AG09309 (cell line): ENCODE data around the gene KRT35.

Experiments
- DNase-seq: peaks from one replicate; pipeline ENCODE4 v3.0.0-alpha.2; 2010; ENCODE audit warnings: low read depth
- H3K4me3 ChIP-seq: 2 replicates; pipeline ENCODE4 v1.5.1; 2011; ENCODE audit warnings: mild to moderate bottlenecking, low read depth, low read length, moderate library complexity; ENCODE audit not compliant: control insufficient read depth
- CTCF ChIP-seq: IDR thresholded peaks from 2 replicates; pipeline ENCODE4 v1.5.1; 2011; ENCODE audit warnings: mild to moderate bottlenecking, low read depth, low read length, inconsistent platforms; ENCODE audit not compliant: insufficient read depth, control insufficient read depth; ENCODE audit errors: missing control alignments

KRT35 gene

GRCh38 chr17:41466988-41467387 lies 14.0 kb downstream of the KRT35 start, which contains the start of gene KRT32:
Gene KRT32 (minus strand): TSS chr17:41467386. CDS start chr17:41467325, 61 bp downstream.
- DNase-seq: no peak
- TF ChIP-seq CTCF: no peak
- no peak within 1 kb of the TSS for H3K4me3 ChIP-seq

GRCh38 chr17:41464682-41465081 lies 16.3 kb downstream of the KRT35 start:
- DNase-seq: peak; percentile 89
- H3K4me3 ChIP-seq: no peak overlapping the region
- TF ChIP-seq CTCF: no peak

DNA sequence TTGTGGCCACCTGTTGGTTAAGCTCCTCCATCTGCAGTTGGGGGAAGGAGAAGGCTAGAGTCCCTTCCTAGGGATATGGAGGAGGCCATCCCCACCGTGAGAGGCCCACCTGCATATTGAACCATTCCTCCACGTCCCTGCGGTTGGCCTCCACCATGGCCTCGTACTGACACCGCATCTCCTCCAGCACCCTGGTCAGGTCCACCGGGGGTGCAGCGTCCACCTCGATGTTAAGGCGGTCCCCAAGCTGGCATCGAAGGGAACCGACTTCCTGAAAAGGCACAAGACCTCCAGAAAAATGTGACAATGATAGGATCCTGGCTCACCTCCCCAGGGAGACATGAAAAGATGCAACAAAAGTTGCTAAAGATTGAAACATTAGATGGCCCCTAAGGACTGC lies 16.8 kb downstream of the KRT35 start:
- H3K4me3 ChIP-seq: no peak overlapping the region
- TF ChIP-seq CTCF: no peak
- no peak for DNase-seq

- no peak overlapping the region for H3K4me3 ChIP-seq
- DNase-seq: no peak
- no peak for TF ChIP-seq CTCF
Observed at GRCh38 chr17:41463746-41464145, 17.2 kb downstream of the KRT35 start.

DNA sequence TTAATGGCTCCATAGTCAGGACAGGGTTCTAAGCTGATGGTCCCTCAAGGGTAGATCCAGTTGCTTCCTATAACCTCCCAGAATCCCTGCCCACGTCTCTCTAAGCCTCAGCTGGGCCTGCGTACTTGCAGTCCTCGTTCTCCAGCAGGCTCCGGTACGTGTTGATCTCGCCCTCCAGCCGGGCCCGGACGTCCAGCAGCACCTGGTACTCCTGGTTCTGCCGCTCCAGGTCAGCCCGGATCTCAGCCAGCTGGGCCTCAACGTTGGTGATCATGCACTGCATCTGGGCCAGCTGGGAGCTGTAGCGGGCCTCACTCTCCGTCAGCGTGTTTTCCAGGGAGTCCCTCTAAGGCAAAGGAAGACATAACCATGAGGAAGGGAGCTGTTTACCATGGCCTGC lies 18.2 kb downstream of the KRT35 start:
- H3K4me3 ChIP-seq: no peak overlapping the region
- no peak for DNase-seq
- no peak for TF ChIP-seq CTCF

DNA sequence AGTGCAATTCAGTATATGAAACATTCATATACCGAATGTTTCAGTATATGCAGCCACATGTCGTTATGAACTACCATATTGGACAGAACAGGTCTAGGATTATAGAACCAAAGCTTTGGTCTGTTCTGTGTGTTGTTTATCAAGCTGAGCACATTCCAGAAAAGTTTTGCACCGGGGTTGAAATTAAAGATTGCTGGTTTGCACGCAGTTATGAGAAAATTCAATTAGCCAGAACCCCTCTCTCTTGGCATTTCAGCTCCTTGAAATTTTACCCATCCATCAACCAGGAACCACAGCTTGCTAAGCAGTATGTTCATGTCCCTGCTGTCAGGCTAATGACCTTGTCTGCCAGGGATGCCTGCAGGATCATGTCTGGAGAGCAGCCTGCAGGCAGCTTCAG lies 23.3 kb downstream of the KRT35 start:
- TF ChIP-seq CTCF: no peak
- H3K4me3 ChIP-seq: no peak overlapping the region
- no peak for DNase-seq

DNA sequence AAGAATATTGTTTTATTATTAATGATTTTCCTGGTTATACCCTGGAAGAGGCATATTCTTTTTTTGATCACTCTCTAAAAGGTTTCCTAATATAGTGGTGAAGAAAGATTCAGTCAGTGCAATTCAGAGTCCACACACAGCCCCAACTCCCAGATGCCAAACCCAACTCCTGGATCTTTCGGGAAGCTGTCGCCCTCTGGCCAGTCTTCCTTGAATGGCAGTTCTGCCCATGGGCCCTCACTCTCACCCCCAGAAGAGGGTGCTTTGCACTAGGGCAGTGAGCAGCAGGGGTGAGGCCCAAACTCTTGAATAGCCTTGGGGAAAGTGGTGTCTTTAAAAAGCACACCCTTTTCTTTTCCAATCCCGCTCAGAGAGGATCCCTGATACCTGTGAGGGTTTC lies 24.7 kb downstream of the KRT35 start:
- TF ChIP-seq CTCF: peak; percentile 10
- DNase-seq: no peak
- H3K4me3 ChIP-seq: no peak overlapping the region
